Loucy (cell line): ENCODE data around the gene ITIH1.

Experiments used
- H2AFZ ChIP-seq: fragments of 200-600 bp; sonication (generic); 2 replicates; pipeline ENCODE4 v1.6.0; 2016; ENCODE audit warnings: antibody characterized with exemption, mild to moderate bottlenecking, low read length, moderate library complexity
- H3F3A ChIP-seq: fragments of 200-600 bp; 2 replicates; pipeline ENCODE4 v1.6.0; 2016; ENCODE audit warnings: antibody characterized with exemption, low read depth, mild to moderate bottlenecking
- H3K27me3 ChIP-seq: fragments of 200-600 bp; sonication (generic); 2 replicates; pipeline ENCODE4 v1.6.1; 2014; ENCODE audit warnings: low read length, mild to moderate bottlenecking; ENCODE audit not compliant: insufficient read depth, poor library complexity, severe bottlenecking
- H3K36me3 ChIP-seq: fragments of 200-600 bp; sonication (generic); 2 replicates; pipeline ENCODE4 v1.6.1; 2016; ENCODE audit warnings: low read length; ENCODE audit not compliant: insufficient read depth
- H3K4me1 ChIP-seq: fragments of 200-600 bp; sonication (generic); 2 replicates; pipeline ENCODE4 v1.5.1; 2014; ENCODE audit warnings: low read length, mild to moderate bottlenecking; ENCODE audit not compliant: insufficient read depth, poor library complexity, severe bottlenecking
- H3K4me2 ChIP-seq: fragments of 200-600 bp; sonication (generic); 2 replicates; pipeline ENCODE4 v1.6.0; 2014; ENCODE audit warnings: antibody characterized with exemption, low read length, low read depth, mild to moderate bottlenecking; ENCODE audit not compliant: poor library complexity, severe bottlenecking
- H3K4me3 ChIP-seq: fragments of 200-600 bp; sonication (generic); 2 replicates; pipeline ENCODE4 v1.5.1; 2014; ENCODE audit warnings: low read length, mild to moderate bottlenecking, mixed read lengths; ENCODE audit not compliant: poor library complexity, severe bottlenecking
- H3K79me2 ChIP-seq: fragments of 200-600 bp; sonication (generic); 2 replicates; pipeline ENCODE4 v1.6.1; 2014; ENCODE audit warnings: low read length; ENCODE audit not compliant: insufficient read depth
- H3K9ac ChIP-seq: fragments of 200-600 bp; sonication (generic); 2 replicates; pipeline ENCODE4 v1.6.0; 2014; ENCODE audit warnings: mild to moderate bottlenecking, low read depth, low read length, moderate library complexity; ENCODE audit not compliant: poor library complexity, severe bottlenecking
- H3K9me2 ChIP-seq: fragments of 200-600 bp; sonication (generic); replicated peaks from 2 replicates; pipeline ENCODE4 v1.6.1; 2016; ENCODE audit warnings: low read depth, low read length, mixed read lengths
- H3K9me3 ChIP-seq: fragments of 200-600 bp; sonication (generic); 2 replicates; pipeline ENCODE4 v1.6.1; 2014; ENCODE audit warnings: mild to moderate bottlenecking, antibody characterized with exemption, low read length, low read depth; ENCODE audit not compliant: insufficient read depth
- H4K20me1 ChIP-seq: fragments of 200-600 bp; sonication (generic); 2 replicates; pipeline ENCODE4 v1.6.0; 2014; ENCODE audit warnings: antibody characterized with exemption, low read length, mild to moderate bottlenecking; ENCODE audit not compliant: insufficient read depth, poor library complexity, severe bottlenecking
- EZH2phosphoT487 ChIP-seq: fragments of 200-600 bp; IDR thresholded peaks from 2 replicates; pipeline ENCODE4 v1.6.1; 2018; ENCODE audit warnings: antibody characterized with exemption, mild to moderate bottlenecking, moderate library complexity, borderline replicate concordance
- TF ChIP-seq, protein P1 (sequence below): fragments of 200-600 bp; sonication (generic); conservative IDR thresholded peaks from 2 replicates; pipeline ENCODE4 v1.5.1; 2014; ENCODE audit warnings: mild to moderate bottlenecking, antibody characterized with exemption, low read length

Gene ITIH1

GRCh38 chr3:52752045-52752660, 25.2 kb upstream of the ITIH1 start:
- Histone ChIP-seq H3K4me2 (no peak overlapping the region), H3K79me2 (no peaks in the 10 kb centered on the region), H3K4me1 (no peaks in the 10 kb centered on the region), H3K4me3 (no peak overlapping the region), H3F3A (no peaks in the 10 kb centered on the region), H3K9me2 (no peaks in the 10 kb centered on the region), H2AFZ (no peak overlapping the region), H4K20me1 (no peaks in the 10 kb centered on the region), H3K9ac (no peak overlapping the region), H3K9me3 (no peaks in the 10 kb centered on the region), H3K36me3 (peaks cover 16% of the 10 kb centered on the region; the same call in 1 of the 2 replicates), H3K27me3 (no peaks in the 10 kb centered on the region)
- TF ChIP-seq, protein P1, sequence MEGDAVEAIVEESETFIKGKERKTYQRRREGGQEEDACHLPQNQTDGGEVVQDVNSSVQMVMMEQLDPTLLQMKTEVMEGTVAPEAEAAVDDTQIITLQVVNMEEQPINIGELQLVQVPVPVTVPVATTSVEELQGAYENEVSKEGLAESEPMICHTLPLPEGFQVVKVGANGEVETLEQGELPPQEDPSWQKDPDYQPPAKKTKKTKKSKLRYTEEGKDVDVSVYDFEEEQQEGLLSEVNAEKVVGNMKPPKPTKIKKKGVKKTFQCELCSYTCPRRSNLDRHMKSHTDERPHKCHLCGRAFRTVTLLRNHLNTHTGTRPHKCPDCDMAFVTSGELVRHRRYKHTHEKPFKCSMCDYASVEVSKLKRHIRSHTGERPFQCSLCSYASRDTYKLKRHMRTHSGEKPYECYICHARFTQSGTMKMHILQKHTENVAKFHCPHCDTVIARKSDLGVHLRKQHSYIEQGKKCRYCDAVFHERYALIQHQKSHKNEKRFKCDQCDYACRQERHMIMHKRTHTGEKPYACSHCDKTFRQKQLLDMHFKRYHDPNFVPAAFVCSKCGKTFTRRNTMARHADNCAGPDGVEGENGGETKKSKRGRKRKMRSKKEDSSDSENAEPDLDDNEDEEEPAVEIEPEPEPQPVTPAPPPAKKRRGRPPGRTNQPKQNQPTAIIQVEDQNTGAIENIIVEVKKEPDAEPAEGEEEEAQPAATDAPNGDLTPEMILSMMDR: no peak
- no peak for TF ChIP-seq EZH2phosphoT487

DNA sequence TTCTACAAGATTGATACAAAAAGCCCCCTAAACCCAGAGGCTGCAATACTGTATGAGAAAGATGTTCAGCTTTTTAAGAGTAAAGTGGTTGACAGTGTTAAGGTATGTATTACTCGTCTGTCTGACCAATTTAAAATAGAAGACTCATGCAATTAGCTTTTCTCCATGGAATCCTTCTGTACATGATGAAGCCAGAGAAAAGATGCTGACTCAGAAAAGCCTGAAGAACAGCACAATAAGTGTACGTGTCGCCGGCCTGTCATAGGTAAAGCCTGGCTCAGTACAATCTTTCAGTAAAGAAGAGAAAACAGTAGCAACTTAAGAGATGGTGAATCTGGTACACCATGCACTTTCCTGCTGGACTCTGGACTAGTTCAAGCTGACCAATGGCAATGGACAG, 23.0 kb upstream of the ITIH1 start:
- Histone ChIP-seq H3K4me2 (no peak overlapping the region), H3K27me3 (no peaks in the 10 kb centered on the region), H3K9me3 (no peaks in the 10 kb centered on the region), H3K4me1 (no peaks in the 10 kb centered on the region), H2AFZ (no peak overlapping the region), H3K36me3 (peaks cover 11% of the 10 kb centered on the region; the same call in 1 of the 2 replicates), H3K4me3 (no peak overlapping the region), H3F3A (no peaks in the 10 kb centered on the region), H3K79me2 (no peaks in the 10 kb centered on the region), H3K9ac (no peak overlapping the region), H3K9me2 (no peaks in the 10 kb centered on the region), H4K20me1 (no peaks in the 10 kb centered on the region)
- TF ChIP-seq EZH2phosphoT487: no peak
- TF ChIP-seq, protein P1: no peak

DNA sequence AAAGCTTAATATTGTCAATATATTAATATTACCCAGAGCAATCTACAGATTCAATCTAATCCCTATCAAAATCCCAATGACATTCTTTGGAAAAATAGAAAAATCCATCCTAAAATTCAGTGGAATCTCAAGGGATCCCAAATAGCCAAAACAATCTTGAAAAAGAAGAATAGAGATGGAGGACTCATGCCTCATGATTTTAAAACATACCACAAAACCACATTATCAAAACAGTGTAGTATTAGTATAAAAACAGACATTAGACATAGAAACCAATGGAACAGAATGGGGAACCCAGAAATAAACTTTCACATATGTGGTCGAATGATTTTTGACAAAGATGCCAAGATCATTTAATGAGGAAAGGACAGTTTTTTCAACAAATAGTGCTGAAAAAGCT, 21.3 kb upstream of the ITIH1 start:
- Histone ChIP-seq H3K9me2 (no peaks in the 10 kb centered on the region), H3F3A (no peaks in the 10 kb centered on the region), H3K4me1 (no peaks in the 10 kb centered on the region), H2AFZ (no peak overlapping the region), H4K20me1 (no peaks in the 10 kb centered on the region), H3K4me3 (no peak overlapping the region), H3K4me2 (no peak overlapping the region), H3K9ac (no peak overlapping the region), H3K36me3 (peaks cover 16% of the 10 kb centered on the region; the same call in 1 of the 2 replicates), H3K9me3 (no peaks in the 10 kb centered on the region), H3K79me2 (no peaks in the 10 kb centered on the region), H3K27me3 (no peaks in the 10 kb centered on the region)
- TF ChIP-seq EZH2phosphoT487: no peak
- TF ChIP-seq, protein P1: no peak
